Endothelial cell of hepatic sinusoid (primary cell): Measurements from ENCODE around the gene KCNQ5.

Experiments
- in situ Hi-C: cut with HindIII; loops from 2 replicates; pipeline ENCODE4 v1.10.0; 2017; ENCODE audit warnings: low sequenced_read_pairs

KCNQ5 gene

GRCh38 chr6:72832271-72832670 is 210.4 kb downstream of the KCNQ5 start:
- in situ Hi-C loops: no loop called here

DNA sequence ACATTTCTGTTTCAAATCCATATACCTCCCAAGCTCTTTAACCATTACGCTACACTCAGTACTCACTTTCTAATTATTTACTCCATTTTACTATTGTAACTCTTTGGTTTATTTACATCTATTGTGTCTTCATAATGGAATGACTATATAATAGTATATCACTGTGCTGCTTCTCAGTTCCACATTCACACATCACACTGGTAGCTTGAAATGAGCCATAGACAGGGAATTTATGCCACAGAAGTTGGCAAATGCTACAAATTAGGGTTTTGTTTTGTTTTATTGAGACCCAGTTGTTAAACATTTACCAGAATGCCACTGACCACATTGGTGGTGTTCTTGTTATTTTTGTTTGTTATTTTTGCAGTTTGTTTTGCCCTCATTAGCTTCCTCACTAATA is 213.9 kb downstream of the KCNQ5 start:
- in situ Hi-C loops: no loop called here

- in situ Hi-C loops: no loop called here
Measured at GRCh38 chr6:72836971-72837370, 215.1 kb downstream of the KCNQ5 start.

- in situ Hi-C loops: no loop called here
Measured at GRCh38 chr6:72841195-72841594, 219.3 kb downstream of the KCNQ5 start.

GRCh38 chr6:72842140-72842539 is 220.3 kb downstream of the KCNQ5 start:
- in situ Hi-C loops: no loop called here

DNA sequence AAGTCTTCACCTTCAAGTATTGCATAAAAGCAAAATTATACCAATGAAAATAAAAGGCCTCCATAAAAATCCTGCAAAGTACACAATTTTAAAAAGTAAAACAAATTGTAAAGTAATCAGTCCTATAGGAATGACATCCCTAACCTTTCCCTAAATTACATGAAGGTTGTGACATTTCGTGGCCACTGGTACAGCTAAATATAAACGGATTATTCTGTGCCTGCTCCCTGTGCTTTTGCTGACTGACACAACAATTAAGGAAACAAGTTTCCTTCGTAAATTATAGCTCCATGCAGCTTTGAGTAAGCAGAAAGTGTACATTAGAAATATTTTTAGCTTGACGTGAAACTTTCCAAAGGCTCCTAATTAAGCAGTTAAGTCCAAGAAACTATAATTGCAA is 222.8 kb downstream of the KCNQ5 start:
- in situ Hi-C loops: no loop called here

DNA sequence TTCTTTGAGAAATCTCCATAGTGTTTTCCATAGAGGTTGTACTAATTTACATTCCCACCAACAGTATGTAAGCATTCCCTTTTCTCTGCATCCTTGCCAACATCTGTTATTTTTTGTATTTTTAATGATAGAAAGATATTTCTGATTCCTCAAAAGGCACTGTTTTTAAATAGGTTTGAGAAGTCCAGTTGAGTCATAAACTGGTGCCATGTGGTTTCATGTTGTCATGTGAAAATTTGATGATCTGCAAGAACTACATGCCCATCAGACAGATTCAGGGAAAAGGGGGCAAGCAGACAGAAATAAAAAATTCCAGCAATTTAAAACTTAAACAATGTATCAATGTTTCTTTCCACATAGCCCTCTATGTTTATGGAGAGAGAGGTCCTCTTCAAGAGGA is 227.5 kb downstream of the KCNQ5 start:
- in situ Hi-C loops: no loop called here

GRCh38 chr6:72850040-72850439 is 228.2 kb downstream of the KCNQ5 start:
- in situ Hi-C loops: no loop called here

GRCh38 chr6:72850469-72850868 is 228.6 kb downstream of the KCNQ5 start:
- in situ Hi-C loops: no loop called here

DNA sequence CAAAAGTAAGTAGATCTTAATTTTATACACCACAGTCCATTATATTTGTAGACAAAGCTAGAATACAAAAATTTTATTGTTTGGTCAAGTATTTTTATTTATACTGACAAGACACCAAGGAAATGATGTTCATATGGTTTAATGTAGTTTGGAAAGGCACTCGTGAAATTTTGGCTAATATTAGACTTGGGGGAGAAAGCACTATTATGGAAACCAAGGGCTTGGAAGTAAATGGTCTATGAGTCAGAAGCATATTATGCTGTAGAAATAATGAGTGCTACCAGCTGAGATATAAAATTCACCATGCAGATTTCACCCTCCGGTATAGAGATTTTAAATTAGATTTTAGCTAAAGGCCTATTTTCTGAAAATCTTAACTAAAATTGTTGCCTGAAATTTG is 233.6 kb downstream of the KCNQ5 start:
- in situ Hi-C loops: no loop called here

DNA sequence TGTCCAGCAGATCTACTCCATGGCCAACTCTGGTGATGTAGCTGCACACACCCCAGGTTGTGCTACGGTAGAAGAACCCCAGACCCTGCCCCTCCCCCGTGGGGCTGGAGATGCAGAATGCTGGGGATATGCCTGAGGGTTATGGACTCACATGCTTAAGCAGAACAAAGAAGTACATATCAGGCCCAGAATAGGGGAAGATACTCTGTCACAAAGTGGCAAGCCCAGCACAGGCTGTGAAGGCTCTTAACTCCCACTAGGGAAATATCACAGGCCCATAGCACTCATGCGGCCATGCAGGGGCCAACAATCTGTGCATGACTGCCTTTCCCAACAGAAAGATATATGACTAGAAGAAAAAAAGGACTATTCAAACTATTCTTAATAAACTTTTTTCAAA is 234.9 kb downstream of the KCNQ5 start:
- in situ Hi-C loops: no loop called here

- in situ Hi-C loops: no loop called here
Measured at GRCh38 chr6:72857791-72858585, 236.1 kb downstream of the KCNQ5 start.

- in situ Hi-C loops: no loop called here
Measured at GRCh38 chr6:72861059-72861458, 239.2 kb downstream of the KCNQ5 start.

- in situ Hi-C loops: no loop called here
Measured at GRCh38 chr6:72861935-72862432, 240.1 kb downstream of the KCNQ5 start.

GRCh38 chr6:72863131-72863530 is 241.3 kb downstream of the KCNQ5 start:
- in situ Hi-C loops: no loop called here

DNA sequence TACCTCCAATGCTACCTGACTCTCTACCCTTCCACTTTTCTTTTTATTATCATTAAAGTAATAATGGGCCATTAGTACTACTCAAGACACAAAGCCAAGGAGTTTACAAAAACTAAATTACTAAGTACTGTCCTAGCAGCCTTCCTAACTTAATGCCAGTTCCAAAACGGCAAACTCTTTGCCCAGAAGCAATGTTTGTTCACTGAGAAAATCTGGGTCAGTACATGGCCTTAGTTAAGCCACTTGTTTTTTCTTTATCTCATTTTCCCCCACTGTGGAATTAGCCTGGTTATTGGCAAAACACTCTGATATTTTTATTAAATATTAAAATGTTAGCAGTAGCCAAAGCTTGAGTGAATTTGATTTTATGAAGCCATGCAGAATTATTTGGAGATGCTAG is 242.4 kb downstream of the KCNQ5 start:
- in situ Hi-C loops: no loop called here

DNA sequence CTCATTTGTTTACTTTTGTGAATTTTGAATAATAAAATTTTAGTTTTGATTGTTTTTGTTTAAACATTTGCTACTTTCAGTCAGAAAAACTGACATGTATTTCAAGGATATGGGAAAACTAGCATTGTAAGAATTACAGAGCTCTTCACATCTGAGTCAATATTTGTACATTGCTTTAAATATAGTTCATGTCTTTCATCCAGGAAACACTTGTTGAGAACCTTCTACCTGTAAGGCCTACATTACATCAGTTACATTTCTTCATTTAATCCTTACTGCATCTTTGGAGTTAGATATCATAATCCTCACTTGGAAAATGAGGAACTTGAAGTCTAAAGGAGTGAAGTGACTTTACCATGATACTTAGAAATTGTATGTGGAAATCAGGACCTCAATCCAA is 242.9 kb downstream of the KCNQ5 start:
- in situ Hi-C loops: no loop called here

GRCh38 chr6:72865467-72865866 is 243.6 kb downstream of the KCNQ5 start:
- in situ Hi-C loops: no loop called here

DNA sequence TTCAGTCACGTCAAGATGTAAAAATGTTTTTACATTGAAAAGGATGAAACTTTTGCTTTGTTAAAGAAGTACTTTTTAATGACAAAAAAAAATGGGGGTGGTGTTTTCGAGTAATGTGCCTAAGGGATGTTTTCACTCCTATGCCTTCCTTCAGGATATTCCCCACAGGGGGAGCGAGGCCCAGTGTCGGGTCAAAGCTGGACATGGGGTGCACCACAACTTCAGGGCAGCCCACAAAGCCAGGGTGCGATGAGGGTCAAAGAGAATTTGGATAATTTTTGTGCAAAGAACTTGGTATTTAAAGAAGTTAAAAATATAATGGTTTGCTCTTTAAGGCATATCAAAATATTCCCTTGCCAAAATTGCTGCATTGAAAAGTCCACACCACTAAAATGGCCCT is 247.8 kb downstream of the KCNQ5 start:
- in situ Hi-C loops: no loop called here

DNA sequence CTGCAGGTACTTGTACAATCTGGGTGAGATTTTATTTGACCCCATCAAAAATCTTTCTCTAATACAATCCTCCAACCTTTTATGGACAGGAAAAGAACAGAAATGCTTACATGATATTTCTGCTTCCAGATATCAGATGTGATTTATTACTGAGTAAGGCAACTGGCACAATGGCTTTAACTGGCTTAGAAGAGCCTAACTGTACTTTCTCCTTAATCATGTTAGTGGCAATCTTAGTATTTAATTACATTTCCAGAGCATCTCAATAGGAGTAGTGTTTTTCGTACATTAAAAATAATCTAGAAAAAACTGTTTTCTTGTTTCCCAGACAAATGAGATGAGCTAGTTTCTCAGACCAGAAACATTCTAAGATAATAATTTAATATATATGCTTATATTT is 251.6 kb downstream of the KCNQ5 start:
- in situ Hi-C loops: no loop called here

GRCh38 chr6:72876256-72876655 is 254.4 kb downstream of the KCNQ5 start:
- in situ Hi-C loops: no loop called here

DNA sequence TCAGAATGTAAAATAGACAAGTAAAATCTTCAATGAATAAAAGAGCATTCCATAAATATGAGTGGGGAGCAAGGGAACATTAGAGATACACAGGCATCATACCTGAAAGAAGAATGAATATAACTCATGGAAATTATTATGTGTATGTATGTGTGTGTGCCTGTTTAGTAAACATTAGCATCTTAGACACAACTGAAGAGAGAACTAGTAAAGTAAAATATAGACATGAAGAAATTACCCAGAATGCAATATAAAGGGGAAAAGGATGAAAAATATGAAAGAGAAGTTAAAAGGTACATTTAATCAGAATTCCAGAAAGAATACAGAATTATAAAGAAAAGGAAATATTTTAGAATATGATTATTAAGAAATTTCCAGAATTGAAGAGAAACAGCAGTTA is 264.3 kb downstream of the KCNQ5 start:
- in situ Hi-C loops: no loop called here

DNA sequence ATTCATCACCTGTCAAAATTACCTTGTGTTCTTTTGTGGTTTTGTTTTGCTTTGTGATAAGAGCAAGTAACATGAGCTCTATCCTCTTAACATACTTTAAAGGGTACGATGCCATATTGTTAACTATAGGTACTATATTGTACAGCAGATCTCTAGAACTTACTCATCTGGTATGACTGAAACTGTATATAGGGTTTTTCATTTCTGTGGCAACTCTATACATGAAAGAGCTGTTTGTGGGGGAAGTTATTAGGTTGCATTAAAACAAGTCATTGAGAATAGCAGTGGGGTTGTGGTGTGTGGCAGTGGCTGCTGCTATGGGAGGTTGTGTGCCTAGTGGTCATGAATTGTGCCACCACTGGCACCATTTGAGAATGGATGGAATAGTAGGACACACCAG is 268.4 kb downstream of the KCNQ5 start:
- in situ Hi-C loops: no loop called here
